Activated CD8-positive, alpha-beta T cell treated with anti-CD3 and anti-CD28 coated beads for 36 hours (primary cell): ENCODE measurements around the gene PLA2G4F. TPM values are rescaled to one million over a fixed set of nuclear protein-coding genes. Genes with fewer than 3 reads are reported as not detected.

Experiments
- ATAC-seq: fragments of 200-7000 bp; cut with Tn5 transposase; one replicate; pipeline ENCODE4 v1.10.0; 2021; ENCODE audit warnings: mild to moderate bottlenecking, moderate library complexity
- CTCF ChIA-PET: fragments of 350-600 bp; sonication (Branson Sonifier 250); formaldehyde crosslinking; loops from one replicate; lab custom pipeline; 2021; ENCODE audit warnings: antibody characterized with exemption; lab: Charles Lee
- POLR2A ChIA-PET: fragments of 350-600 bp; sonication (Branson Sonifier 250); formaldehyde crosslinking; loops from one replicate; lab custom pipeline; 2021; ENCODE audit warnings: antibody characterized with exemption; lab: Charles Lee
- DNase-seq: peaks from one replicate; pipeline ENCODE4 v3.0.0-alpha.2; 2020
- H3K27ac Mint-ChIP-seq: one replicate; pipeline ENCODE4 v1.8.0; 2021; ENCODE audit warnings: mild to moderate bottlenecking, mixed read lengths
- H3K27me3 Mint-ChIP-seq: one replicate; pipeline ENCODE4 v1.8.0; 2021; ENCODE audit warnings: mixed read lengths
- H3K36me3 Mint-ChIP-seq: one replicate; pipeline ENCODE4 v1.8.0; 2021; ENCODE audit warnings: low read depth, mixed read lengths
- H3K4me1 Mint-ChIP-seq: one replicate; pipeline ENCODE4 v1.8.0; 2021; ENCODE audit warnings: low read depth, mixed read lengths
- H3K4me3 Mint-ChIP-seq: one replicate; pipeline ENCODE4 v1.8.0; 2021; ENCODE audit warnings: mild to moderate bottlenecking, moderate library complexity, mixed read lengths
- H3K9me3 Mint-ChIP-seq: one replicate; pipeline ENCODE4 v1.8.0; 2021; ENCODE audit warnings: mixed read lengths
- CTCF ChIP-seq: fragments of 200-600 bp; IDR thresholded peaks from one replicate; pipeline ENCODE4 v1.8.0; 2022; ENCODE audit warnings: antibody characterized with exemption, mild to moderate bottlenecking
- intact Hi-C: fragments of 100-400 bp; cut with micrococcal nuclease; formaldehyde crosslinking; loops from one replicate; pipeline ENCODE4 v1.10.0; 2022
- total RNA-seq, 2 experiments: library from RNA; stranded (reverse); gene quantifications; one replicate each; pipeline ENCODE4 v1.2.3, GENCODE V29; 2021

Gene PLA2G4F
- total RNA-seq, 2 experiments from 2014 or later = not detected

GRCh38 chr15:42152921-42153698 lies 3.3 kb downstream of the PLA2G4F start:
- H3K27ac Mint-ChIP-seq = no peak overlapping the region
- H3K4me3 Mint-ChIP-seq = no peak overlapping the region
- H3K4me1 Mint-ChIP-seq = no peaks in the 10 kb centered on the region
- no peak for ATAC-seq
- intact Hi-C loops = no loop called here
- no peak for TF ChIP-seq CTCF
- DNase-seq = no peak
- H3K36me3 Mint-ChIP-seq = no peaks in the 10 kb centered on the region
- H3K9me3 Mint-ChIP-seq = no peaks in the 10 kb centered on the region
- CTCF ChIA-PET = interaction anchor here (0.8 kb wide), 1 partner anchor 46 kb away, joined by 3 read pairs; no protein-coding TSS in a partner anchor
- H3K27me3 Mint-ChIP-seq = no peaks in the 10 kb centered on the region
- POLR2A ChIA-PET = no interaction called here

GRCh38 chr15:42152196-42152920 lies 4.1 kb downstream of the PLA2G4F start:
- H3K4me3 Mint-ChIP-seq = no peak overlapping the region
- no peaks in the 10 kb centered on the region for H3K36me3 Mint-ChIP-seq
- no peak for TF ChIP-seq CTCF
- intact Hi-C loops = no loop called here
- H3K9me3 Mint-ChIP-seq = no peaks in the 10 kb centered on the region
- H3K4me1 Mint-ChIP-seq = no peaks in the 10 kb centered on the region
- CTCF ChIA-PET = no interaction called here
- no peak overlapping the region for H3K27ac Mint-ChIP-seq
- no peaks in the 10 kb centered on the region for H3K27me3 Mint-ChIP-seq
- ATAC-seq (no peak), DNase-seq (no peak)
- POLR2A ChIA-PET = no interaction called here

GRCh38 chr15:42151736-42152135 lies 4.7 kb downstream of the PLA2G4F start:
- ATAC-seq (no peak), DNase-seq (no peak)
- no peak overlapping the region for H3K27ac Mint-ChIP-seq
- no peaks in the 10 kb centered on the region for H3K4me1 Mint-ChIP-seq
- POLR2A ChIA-PET = no interaction called here
- no peak for TF ChIP-seq CTCF
- intact Hi-C loops = no loop called here
- CTCF ChIA-PET = no interaction called here
- no peaks in the 10 kb centered on the region for H3K27me3 Mint-ChIP-seq
- H3K36me3 Mint-ChIP-seq = no peaks in the 10 kb centered on the region
- no peaks in the 10 kb centered on the region for H3K9me3 Mint-ChIP-seq
- no peak overlapping the region for H3K4me3 Mint-ChIP-seq

- ATAC-seq (no peak), DNase-seq (no peak)
- no peaks in the 10 kb centered on the region for H3K36me3 Mint-ChIP-seq
- intact Hi-C loops = no loop called here
- no peak overlapping the region for H3K27ac Mint-ChIP-seq
- no peaks in the 10 kb centered on the region for H3K4me1 Mint-ChIP-seq
- ChIA-PET POLR2A (no interaction called here), CTCF (no interaction called here)
- no peak for TF ChIP-seq CTCF
- no peaks in the 10 kb centered on the region for H3K9me3 Mint-ChIP-seq
- H3K27me3 Mint-ChIP-seq = no peaks in the 10 kb centered on the region
- H3K4me3 Mint-ChIP-seq = no peak overlapping the region
Measured at GRCh38 chr15:42151141-42151561, 5.3 kb downstream of the PLA2G4F start.
